ENCODE data around the gene USP36.

DNA sequence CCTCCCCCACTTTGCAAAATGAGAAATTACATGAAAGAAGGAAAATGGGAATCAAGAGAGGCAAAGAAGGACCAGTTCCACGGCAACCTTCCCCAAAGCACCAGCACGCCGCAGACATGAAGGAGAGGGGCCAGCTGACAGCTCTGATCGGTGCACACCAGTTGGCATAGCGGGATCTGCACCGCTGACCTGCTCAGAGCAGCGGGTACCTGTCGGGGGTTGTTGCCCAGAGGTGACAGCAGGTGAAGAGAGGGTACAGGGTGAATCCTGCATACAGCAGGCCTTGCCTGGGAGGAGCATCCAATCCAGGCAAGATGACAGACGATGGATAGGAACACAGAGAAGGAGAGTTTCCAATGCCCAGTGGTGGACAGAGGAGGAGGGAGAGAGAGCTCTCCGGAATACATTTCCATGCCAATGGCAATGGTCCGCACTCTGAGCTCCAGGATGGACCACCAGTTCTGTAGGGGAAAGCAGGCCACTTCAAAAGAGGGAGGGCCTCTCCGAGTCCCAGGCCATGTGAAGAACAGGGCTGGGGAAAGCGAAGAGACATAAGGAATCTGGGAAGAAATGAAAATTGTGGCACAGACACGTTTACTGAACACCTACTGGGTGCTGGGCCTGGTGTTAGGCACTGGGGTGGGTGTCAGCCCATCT is 38.4 kb upstream of the USP36 start:
- TF ChIP-seq POLR2A (IDR thresholded peaks at IDR 0.05) (no peak), EP300 (IDR thresholded peaks at IDR 0.05) (no peak)
